ENCODE data around the gene SNTG2. TPM values are rescaled to one million over a fixed set of nuclear protein-coding genes. Genes with fewer than 3 reads are reported as not detected.
A peak's percentile ranks its signal among the peaks of the same experiment; 100 is the strongest.

The SNTG2 gene
- total RNA-seq, 1 donor from 2014 or later = 4.4 TPM

DNA sequence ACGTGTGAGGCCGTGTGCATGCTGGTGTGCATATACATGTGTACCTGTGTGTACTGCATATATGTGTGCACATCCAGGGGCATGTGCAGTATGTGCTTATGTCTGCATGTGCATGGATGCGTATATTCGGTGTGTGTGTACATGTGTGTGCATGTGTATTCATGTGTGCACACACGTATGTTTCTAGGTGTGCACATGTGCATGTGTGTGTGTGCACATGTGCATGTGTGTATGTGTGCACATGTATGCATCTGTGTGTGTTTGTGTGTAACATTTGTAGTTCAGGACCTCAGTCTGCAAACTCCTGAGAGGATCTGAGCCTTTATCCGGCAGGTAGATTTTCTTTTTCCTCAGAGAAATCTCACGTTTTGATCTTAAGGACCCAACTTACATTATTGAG is 201.7 kb downstream of the SNTG2 start:
- intact Hi-C loops (cut with DNase I) = no loop called here
- ATAC-seq (no peak), DNase-seq (ENCODE audit: low spot score) (no peak)

DNA sequence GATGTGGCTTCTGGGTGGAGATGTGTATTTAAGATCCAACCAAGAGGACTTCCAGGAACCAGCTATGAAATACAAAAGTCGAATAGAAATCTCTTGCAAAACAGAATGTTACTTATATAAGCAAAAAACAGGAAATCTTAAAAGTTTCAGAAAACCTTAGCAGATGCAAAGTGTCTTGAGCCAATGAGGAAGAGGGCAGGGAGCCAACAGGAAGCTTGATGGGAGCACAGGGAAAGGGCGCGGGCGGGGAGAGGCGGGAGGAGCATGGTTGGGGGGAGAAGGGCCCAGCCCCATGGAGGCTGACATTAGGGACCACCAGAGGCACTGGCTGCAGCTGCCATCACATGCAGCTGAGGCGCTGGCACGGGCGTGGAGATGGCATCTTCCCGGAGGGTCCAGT is 203.3 kb downstream of the SNTG2 start:
- ATAC-seq (peak; percentile 68), DNase-seq (ENCODE audit: low spot score) (no peak)
- intact Hi-C loops (cut with DNase I) = no loop called here

DNA sequence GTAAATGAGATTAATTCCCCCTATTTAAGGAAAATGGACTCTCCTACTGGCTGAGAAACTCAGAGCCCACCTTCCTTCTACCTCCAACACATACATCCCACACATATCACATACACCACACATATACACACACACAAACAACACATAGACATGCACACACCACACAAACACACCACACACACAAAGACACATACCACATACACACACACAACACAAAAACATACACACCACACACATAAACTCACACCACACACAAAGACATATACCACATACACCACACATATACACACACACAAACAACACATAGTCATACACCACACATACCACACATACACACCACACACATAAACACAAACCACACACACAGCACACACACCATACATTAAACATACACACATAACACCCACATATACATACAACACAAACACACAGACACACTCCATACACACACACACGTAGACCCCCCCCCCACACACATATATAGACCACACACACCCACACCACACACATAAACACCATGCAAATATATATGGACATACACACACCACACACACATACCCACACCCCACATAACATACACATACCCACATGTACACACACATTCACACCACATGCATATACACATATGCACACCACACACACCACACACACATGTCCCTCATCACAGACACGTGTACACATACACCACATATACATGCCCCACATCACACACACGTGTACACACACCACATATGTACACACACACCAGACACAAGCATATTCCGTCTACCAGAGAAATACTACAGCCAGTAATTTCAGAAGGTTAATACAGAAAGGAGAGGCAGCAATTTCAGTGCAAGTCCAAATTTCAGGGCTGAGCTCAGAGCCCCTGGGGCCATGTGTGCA is 204.3 kb downstream of the SNTG2 start:
- intact Hi-C loops (cut with DNase I) = no loop called here
- no peak for DNase-seq (ENCODE audit: low spot score)
- peak; percentile 19 for ATAC-seq

DNA sequence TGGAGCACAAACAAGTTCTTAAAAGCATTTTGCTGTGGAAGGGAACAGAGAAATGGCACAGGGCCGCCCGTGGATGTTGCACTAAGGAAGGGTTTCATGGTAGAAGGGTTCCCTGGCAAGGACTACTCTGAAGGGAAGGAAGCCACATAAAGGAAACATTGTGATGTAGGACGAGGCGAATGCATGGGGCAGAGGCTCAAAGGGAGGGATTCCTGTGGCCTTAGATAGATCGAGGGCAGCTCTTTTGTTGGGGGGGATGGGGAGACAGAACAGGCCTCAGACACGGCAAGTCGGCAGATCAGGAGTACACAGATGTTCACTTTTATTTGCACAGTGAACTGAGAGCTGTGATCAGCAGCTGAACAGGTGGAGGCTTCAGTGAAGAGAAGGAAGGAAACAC is 205.4 kb downstream of the SNTG2 start:
- intact Hi-C loops (cut with DNase I) = no loop called here
- no peak for ATAC-seq

DNA sequence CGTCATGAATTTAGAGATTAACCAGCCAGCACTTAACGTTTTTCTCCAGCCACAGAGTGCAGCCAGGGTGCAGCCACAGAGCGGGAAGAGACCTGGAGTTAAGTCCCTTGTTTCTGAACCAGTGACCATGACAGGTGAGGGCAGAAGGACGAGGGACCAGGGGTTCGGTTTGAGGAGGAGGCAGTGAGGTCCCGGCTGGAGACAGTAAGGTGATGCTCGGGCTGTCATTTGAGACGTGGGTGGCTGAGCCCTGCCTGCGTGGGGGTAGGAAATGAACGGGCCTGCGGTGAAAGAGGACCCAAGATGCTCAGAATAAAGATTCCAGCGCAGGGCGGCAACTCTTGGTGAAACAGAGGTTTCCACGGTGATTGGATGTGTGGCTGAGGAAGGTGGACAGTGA is 205.9 kb downstream of the SNTG2 start:
- DNase-seq (ENCODE audit: low spot score) (no peak), ATAC-seq (no peak)
- intact Hi-C loops (cut with DNase I) = no loop called here

More for the DNA sequence above, 205.4 kb downstream of the SNTG2 start:
- DNase-seq (ENCODE audit: low spot score) = no peak

DNA sequence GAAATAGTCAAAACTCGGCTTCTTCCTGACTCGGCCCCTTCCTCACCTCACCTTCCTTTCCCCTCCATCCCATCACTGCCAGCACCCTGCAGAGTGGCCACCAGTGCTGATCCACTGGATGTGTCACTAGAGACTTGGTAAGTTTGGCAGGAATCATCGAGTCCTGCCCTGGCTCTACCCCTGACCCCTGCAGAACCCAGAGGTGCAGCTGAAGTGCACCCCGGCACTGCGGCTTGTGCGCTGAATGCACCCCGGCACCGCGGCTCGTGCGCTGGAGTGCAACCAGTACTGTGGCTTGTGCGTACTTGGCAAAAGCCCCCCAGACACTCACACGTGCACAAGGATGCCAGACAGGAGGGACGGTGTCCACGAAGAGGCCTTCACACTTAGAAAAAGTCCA is 206.5 kb downstream of the SNTG2 start:
- ATAC-seq (no peak), DNase-seq (ENCODE audit: low spot score) (no peak)
- intact Hi-C loops (cut with DNase I) = no loop called here

DNA sequence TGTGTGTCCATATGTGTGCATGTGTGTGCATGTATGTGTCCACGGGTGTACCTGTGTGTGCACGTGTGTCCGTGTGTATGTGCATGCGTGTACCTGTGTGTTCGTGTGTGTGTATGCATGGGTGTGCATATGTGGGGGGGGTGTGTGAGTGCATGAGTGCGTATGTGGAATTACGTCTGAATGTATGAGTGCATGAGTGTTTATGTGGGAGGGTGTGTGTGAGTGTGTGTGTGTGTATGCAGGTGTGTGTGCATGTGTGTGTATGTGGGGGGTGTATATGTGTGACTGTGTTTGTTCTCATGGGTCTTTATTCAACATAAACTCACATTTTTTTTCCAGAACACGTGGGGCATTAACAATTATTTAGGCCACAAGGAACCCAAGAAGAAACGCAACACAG is 208.4 kb downstream of the SNTG2 start:
- no peak for ATAC-seq
- no peak for DNase-seq (ENCODE audit: low spot score)
- intact Hi-C loops (cut with DNase I) = no loop called here

DNA sequence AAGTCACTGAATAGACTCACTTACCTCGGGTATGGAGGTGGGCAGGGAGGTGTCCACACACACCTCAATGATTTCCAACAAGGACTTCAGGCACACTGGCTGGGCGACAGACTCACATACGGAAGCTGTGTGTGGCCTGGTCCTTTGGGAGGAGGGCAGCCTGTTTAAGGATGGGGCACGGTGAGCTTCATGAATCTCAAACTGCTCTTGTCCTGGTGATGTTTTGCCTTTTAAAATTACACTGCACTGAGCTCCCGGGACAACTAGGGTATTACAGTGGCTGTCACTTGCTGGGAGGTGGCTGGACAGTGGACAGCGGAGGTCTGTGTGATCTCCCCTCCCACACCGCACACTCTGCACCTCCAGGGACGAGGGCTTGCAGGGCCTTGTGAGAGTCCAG is 211.6 kb downstream of the SNTG2 start:
- DNase-seq (ENCODE audit: low spot score) (no peak), ATAC-seq (no peak)
- intact Hi-C loops (cut with DNase I) = no loop called here

DNA sequence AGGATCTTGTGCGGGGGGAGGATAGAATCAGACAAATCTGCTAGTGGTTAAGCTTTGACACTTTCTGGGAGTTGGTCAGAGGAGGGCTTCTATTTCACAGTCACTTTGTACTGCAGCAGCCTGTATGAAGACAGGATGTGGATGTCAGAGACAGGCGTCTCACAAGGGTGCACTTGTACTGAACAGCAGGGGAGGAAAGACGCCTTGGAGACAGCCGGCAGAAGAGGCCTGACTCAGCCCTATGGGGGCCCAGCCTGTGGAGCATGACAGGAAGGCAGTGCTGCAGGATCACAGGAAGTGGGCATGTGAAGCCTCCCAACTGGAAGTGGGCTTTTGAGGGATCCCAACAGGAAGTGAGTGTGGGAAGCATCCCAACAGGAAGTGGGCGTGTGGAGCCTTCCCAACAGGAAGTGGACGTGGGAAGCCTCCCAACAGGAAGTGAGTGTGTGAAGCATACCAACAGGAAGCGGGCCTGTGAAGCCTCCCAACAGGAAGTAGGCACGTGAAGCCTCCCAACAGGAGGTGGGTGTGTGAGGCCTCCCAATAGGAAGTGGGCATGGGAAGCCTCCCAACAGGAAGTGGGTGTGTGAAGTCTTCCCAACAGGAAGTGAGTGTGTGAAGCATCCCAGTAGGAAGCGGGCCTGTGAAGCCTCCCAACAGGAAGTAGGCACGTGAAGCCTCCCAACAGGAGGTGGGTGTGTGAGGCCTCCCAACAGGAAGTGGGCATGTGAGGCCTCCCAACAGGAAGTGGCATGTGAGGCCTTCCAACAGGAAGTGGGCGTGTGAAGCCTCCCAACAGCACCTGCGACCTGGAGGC is 212.3 kb downstream of the SNTG2 start:
- no peak for DNase-seq (ENCODE audit: low spot score)
- intact Hi-C loops (cut with DNase I) = no loop called here
- ATAC-seq = no peak

DNA sequence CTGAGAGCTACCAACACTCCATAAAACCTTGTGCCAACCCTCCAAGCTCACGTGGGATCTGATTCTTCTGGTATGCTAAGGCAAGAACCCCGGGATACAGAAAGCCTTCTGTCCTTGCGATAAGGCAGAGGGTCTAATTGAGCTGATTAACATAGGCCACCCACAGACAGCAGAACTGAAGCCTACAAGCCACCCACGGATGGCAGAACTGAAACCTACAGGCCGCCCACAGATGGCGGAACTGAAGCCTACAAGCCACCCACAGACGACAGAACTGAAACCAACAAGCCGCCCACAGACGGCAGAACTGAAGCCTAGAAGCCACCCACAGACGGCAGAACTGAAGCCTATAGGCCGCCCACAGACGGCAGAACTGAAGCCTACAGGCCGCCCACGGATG is 216.3 kb downstream of the SNTG2 start:
- ATAC-seq (no peak), DNase-seq (ENCODE audit: low spot score) (no peak)
- intact Hi-C loops (cut with DNase I) = no loop called here

DNA sequence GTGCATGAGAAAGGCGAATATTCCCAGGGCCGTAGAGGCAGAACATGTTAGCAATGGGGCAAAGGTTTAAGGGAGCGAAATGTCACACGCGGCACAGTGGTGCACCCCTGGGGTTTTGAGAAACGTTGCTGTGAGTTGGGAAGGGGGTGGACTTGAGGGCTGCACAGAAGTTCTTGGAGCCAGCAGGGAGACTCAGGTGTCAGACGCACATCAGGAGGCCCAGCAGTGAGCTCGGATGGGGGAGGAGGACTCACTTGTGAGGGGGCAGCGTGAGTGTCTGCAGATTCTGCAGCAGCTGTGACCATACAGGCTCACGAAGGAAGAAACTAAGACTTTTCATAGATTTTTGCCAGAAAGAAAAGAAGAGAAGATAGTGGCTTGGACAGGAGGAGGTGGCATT is 218.2 kb downstream of the SNTG2 start:
- intact Hi-C loops (cut with DNase I) = no loop called here
- DNase-seq (ENCODE audit: low spot score) (no peak), ATAC-seq (no peak)

DNA sequence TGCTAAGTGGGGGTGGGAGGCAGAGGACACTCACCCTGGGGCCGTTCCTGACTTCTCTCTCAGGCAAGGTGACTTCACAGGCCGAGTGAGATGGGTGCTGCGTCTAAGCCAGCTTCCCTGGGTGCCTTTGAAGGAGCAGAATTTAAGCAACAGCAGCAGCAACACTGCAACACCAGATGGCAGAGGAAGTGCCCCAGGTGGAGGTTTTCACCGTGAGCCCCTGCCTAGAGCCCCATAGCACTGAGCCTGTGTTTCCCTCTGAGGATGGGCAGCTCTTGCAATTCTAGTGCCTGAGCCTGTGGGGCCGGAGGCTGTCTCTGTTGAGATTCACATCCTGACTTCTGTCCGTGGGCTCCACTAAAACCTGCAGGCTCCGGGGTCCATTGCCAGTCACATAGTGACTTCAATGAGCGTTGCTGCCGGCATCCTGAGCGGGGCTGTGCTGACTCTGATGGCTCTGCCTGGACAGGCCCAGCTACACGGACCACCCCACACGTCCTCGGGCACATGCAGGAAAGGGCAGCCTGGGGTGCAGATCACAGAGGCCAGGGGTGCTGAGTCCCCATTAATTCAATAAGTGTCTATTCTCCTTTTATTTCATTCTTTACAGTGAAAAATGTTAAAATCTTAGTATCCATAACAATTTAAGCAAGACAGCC is 218.8 kb downstream of the SNTG2 start:
- intact Hi-C loops (cut with DNase I) = no loop called here
- DNase-seq (ENCODE audit: low spot score) = no peak
- no peak for ATAC-seq

DNA sequence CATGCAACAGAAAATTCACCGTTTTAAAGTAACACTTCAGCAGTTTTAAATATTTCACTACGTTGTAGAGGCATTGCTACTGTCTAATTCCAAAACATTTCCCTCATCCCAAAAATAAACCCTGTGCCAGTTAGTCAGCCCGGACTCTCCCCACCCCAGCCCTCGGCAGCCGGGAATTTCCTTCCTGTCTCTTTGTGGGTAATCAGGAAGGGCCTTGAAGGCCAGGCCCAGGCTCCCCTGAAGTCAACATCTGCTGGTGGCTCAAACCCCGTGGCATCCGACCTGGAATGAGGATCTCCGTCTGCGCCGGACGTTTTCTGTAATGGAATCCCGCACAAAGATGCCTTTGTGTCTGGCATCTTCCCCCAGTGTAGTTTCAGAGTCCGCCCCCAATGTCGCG is 219.6 kb downstream of the SNTG2 start:
- ATAC-seq (no peak), DNase-seq (ENCODE audit: low spot score) (no peak)
- intact Hi-C loops (cut with DNase I) = no loop called here

DNA sequence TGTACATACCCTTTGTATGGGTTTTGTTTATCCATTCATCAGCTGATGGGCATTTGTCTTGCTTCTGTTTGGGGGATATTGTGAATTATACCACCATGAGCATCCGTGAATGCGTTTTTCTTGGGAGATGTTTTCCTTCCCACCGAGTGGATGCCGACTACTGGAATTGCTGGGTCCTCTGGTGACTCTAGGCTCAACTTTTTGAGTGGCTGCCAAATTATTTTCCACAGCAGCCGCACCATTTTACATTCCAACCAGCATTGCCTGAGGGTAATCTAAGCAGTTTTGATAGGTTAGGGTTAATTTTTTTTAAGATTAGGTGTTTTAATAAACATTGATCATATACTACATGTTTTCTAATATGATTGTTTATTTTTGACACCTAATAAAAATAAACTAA is 220.1 kb downstream of the SNTG2 start:
- no peak for DNase-seq (ENCODE audit: low spot score)
- no peak for ATAC-seq
- intact Hi-C loops (cut with DNase I) = no loop called here

DNA sequence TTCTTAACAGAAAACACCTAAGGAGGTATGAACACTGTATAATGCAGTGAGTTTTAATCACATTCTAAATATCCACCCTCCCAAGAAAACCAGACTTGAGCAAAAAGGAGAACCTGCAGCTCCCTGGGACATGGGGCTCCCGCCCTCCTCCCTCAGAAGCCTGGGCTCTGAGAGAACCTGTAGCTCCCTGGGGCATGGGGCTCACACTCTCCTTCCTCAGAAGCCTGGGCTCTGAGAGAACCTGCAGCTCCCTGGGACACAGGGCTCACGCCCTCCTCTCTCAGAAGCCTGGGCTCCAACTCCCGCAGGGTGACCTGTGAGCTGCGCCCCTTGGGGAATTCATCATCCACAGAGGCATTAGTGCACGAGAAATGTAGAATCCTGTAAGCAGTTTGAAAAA is 222.9 kb downstream of the SNTG2 start:
- DNase-seq (ENCODE audit: low spot score) (no peak), ATAC-seq (no peak)
- intact Hi-C loops (cut with DNase I) = no loop called here

DNA sequence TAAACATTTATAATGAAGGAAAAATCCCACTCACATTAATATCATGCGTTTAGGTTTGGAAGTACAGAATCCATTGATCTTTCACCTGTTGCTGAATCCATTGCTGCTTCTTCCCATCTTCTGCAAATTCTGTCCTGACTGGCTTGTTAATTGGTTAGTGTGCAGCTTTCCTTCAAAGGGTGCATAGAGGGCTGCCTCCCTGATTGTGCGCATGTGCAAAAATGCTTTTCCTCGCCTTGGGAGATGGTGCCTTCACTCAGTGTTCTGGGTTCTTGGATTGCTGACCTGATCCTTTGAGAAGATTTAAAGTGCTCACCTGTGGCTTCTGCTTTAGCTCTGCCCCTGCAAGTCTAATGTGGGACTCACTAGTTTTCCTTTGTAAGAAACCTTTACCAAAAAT is 231.2 kb downstream of the SNTG2 start:
- ATAC-seq = no peak
- intact Hi-C loops (cut with DNase I) = no loop called here
- DNase-seq (ENCODE audit: low spot score) = no peak

DNA sequence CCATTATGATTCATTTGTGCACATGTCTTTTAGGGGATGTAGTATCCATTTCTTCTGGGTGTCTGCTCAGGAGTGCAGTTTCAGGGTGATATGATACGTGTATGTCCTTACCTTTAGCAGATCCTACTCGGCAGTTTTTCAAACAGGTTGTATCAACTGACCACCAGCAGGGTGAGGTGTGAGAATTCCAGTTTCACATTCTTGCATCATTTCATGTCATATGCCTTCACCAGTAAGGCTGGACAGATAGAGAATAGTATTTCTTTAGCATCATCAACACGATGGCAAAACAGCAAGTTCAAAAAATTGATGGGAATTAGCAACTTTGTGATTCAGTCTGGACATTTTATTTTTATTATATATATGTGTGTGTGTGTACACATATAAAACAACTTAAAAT is 232.7 kb downstream of the SNTG2 start:
- no peak for ATAC-seq
- intact Hi-C loops (cut with DNase I) = no loop called here
- no peak for DNase-seq (ENCODE audit: low spot score)

DNA sequence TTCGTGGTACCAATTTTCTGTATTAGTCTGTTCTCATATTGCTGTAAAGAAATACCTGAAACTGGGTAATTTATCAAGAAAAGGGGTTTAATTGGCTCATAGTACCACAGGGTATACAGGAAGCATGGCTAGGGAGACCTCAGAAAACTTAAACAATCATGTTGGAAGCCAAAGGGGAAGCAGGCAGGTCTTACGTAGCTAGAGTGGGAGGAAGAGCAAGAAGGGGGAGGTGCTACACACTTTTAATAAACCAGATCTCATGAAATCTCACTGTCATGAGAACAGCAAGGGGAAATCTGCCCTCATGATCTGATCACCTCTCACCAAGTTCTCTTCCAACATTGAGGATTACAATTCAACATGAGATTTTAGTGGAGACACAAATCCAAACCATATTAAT is 235.8 kb downstream of the SNTG2 start:
- intact Hi-C loops (cut with DNase I) = no loop called here
- ATAC-seq (no peak), DNase-seq (ENCODE audit: low spot score) (no peak)

DNA sequence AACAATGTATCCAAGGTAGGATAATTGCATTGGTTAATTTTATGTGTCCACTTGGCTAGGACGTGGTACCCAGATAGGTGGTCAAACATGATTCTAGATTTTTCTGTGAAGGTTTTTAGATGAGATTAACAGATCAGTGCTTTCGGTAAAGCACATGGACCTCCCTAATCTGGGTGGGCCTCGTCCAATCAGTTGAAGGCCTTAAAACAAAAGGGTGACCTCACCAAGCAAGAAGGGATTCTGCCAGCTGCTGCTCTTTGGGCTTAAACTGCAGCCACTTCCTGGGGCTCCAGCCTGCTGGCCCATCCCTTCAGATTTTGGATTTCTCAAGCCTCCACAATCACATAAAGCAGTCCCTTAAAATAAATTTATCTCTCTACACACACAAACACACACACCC is 236.5 kb downstream of the SNTG2 start:
- intact Hi-C loops (cut with DNase I) = no loop called here
- ATAC-seq = no peak
- DNase-seq (ENCODE audit: low spot score) = no peak

DNA sequence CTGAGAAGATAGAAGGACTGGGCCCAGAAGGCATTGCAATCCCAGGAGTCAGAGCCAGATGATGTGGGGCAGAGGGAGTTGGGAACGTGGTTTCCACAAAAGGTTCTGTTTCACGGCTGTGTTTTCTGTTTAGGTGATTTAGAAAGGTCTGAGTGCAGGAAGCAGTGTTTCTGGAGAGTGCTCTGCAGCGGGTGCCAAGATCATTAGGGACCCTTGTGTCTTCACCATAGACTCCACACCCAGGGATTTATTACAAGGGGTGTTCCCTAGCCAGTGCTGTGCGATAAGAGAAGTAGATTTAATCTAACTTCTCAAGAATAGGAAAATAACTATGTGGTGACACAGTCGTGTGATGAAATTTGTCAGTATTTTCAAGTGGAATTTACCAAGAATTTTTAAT is 241.5 kb downstream of the SNTG2 start:
- intact Hi-C loops (cut with DNase I) = no loop called here
- ATAC-seq = no peak
- DNase-seq (ENCODE audit: low spot score) = no peak
